ENCODE results near the gene HEXIM1. TPM values are rescaled to one million over a fixed set of nuclear protein-coding genes. Genes with fewer than 3 reads are reported as not detected.

HEXIM1 gene
- total RNA-seq, 1 experiment from 2014 or later, result 29.6 TPM

- ChIA-PET POLR2A (no interaction called here), CTCF (interaction anchor here (1.0 to 2.6 kb wide), 4 partner anchors 9 to 30 kb away, joined by 5 to 9 read pairs (median 6); partner anchors contain the start of gene ACBD4)
- no peak; the same call in 1 of the 2 replicates for ATAC-seq
- Mint-ChIP-seq H3K4me1 (no peaks in the 10 kb centered on the region), H3K27ac (no peak overlapping the region), H3K36me3 (peaks cover 57% of the 10 kb centered on the region), H3K4me3 (no peak overlapping the region), H3K9me3 (no peaks in the 10 kb centered on the region), H3K27me3 (ENCODE audit: low read depth) (no peaks in the 10 kb centered on the region)
- DNase-seq (ENCODE audit: low spot score), result no peak
- no peak for TF ChIP-seq USF1 (CRISPR knock-in tag; IDR thresholded peaks at IDR 0.05)
- no peak for TF ChIP-seq ZNF317 (CRISPR knock-in tag; IDR thresholded peaks at IDR 0.05; ENCODE audit: borderline replicate concordance, low read depth)
- TF ChIP-seq FOXJ3 (CRISPR knock-in tag; IDR thresholded peaks at IDR 0.05; ENCODE audit: borderline replicate concordance), result no peak
- TF ChIP-seq ZNF232 (CRISPR knock-in tag; IDR thresholded peaks at IDR 0.05), result no peak
Measured at GRCh38 chr17:45104907-45105624, 43.2 kb upstream of the HEXIM1 start.

GRCh38 chr17:45106096-45106495 is 42.2 kb upstream of the HEXIM1 start:
- H3K4me3 Mint-ChIP-seq, result no peak overlapping the region
- POLR2A ChIA-PET, result no interaction called here
- no peaks in the 10 kb centered on the region for H3K4me1 Mint-ChIP-seq
- H3K27me3 Mint-ChIP-seq (ENCODE audit: low read depth), result no peaks in the 10 kb centered on the region
- no peaks in the 10 kb centered on the region for H3K9me3 Mint-ChIP-seq
- TF ChIP-seq ZNF219 (CRISPR knock-in tag; IDR thresholded peaks at IDR 0.05; ENCODE audit: borderline replicate concordance) (no peak), SMAD4 (CRISPR knock-in tag; IDR thresholded peaks at IDR 0.05) (no peak), E2F5 (CRISPR knock-in tag; IDR thresholded peaks at IDR 0.05) (no peak), HMGA2 (CRISPR knock-in tag; IDR thresholded peaks at IDR 0.05) (no peak), GTF2I (CRISPR knock-in tag; conservative IDR thresholded peaks at IDR 0.05) (no peak), PRRX2 (CRISPR knock-in tag; IDR thresholded peaks at IDR 0.05) (no peak), JAZF1 (CRISPR knock-in tag; IDR thresholded peaks at IDR 0.05) (no peak), ATF6 (CRISPR knock-in tag; IDR thresholded peaks at IDR 0.05) (no peak), ELF4 (CRISPR knock-in tag; IDR thresholded peaks at IDR 0.05; ENCODE audit: low read depth) (no peak), MXD4 (CRISPR knock-in tag; IDR thresholded peaks at IDR 0.05; ENCODE audit: borderline replicate concordance) (no peak), OVOL2 (CRISPR knock-in tag; IDR thresholded peaks at IDR 0.05; ENCODE audit: borderline replicate concordance) (no peak), IRF2 (CRISPR knock-in tag; IDR thresholded peaks at IDR 0.05; ENCODE audit: borderline replicate concordance, low read depth) (no peak), MAX (CRISPR knock-in tag; IDR thresholded peaks at IDR 0.05) (no peak), RELA (CRISPR knock-in tag; IDR thresholded peaks at IDR 0.05; ENCODE audit: borderline replicate concordance) (no peak)
- CTCF ChIA-PET, result interaction anchor here (1.0 to 1.6 kb wide), 2 partner anchors 29 to 66 kb away, joined by 5 to 8 read pairs; partner anchors contain the start of gene ACBD4
- peaks cover 57% of the 10 kb centered on the region for H3K36me3 Mint-ChIP-seq
- DNase-seq (ENCODE audit: low spot score), result no peak
- ATAC-seq, result no peak
- H3K27ac Mint-ChIP-seq, result no peak overlapping the region

- H3K27me3 Mint-ChIP-seq (ENCODE audit: low read depth), result no peaks in the 10 kb centered on the region
- TF ChIP-seq PRRX2 (CRISPR knock-in tag; IDR thresholded peaks at IDR 0.05), result no peak
- TF ChIP-seq ESRRA (CRISPR knock-in tag; IDR thresholded peaks at IDR 0.05; ENCODE audit: borderline replicate concordance), result no peak
- TF ChIP-seq ZNF232 (CRISPR knock-in tag; IDR thresholded peaks at IDR 0.05), result no peak
- no peak for TF ChIP-seq SMAD4 (CRISPR knock-in tag; IDR thresholded peaks at IDR 0.05)
- no peak for TF ChIP-seq ZNF671 (CRISPR knock-in tag; IDR thresholded peaks at IDR 0.05)
- TF ChIP-seq ZNF317 (CRISPR knock-in tag; IDR thresholded peaks at IDR 0.05; ENCODE audit: borderline replicate concordance, low read depth), result no peak
- no peak for TF ChIP-seq ATF6 (CRISPR knock-in tag; IDR thresholded peaks at IDR 0.05)
- no peak for TF ChIP-seq CREB1 (CRISPR knock-in tag; IDR thresholded peaks at IDR 0.05)
- TF ChIP-seq ZNF263 (CRISPR knock-in tag; IDR thresholded peaks at IDR 0.05; ENCODE audit: low read depth), result no peak
- TF ChIP-seq OVOL2 (CRISPR knock-in tag; IDR thresholded peaks at IDR 0.05; ENCODE audit: borderline replicate concordance), result no peak
- no peak for TF ChIP-seq MXD4 (CRISPR knock-in tag; IDR thresholded peaks at IDR 0.05; ENCODE audit: borderline replicate concordance)
- TF ChIP-seq PREB (CRISPR knock-in tag; IDR thresholded peaks at IDR 0.05; ENCODE audit: borderline replicate concordance), result no peak
Measured at GRCh38 chr17:45106582-45106981, 41.7 kb upstream of the HEXIM1 start.

More at GRCh38 chr17:45106582-45106981, 41.7 kb upstream of the HEXIM1 start:
- ATAC-seq (no peak), DNase-seq (ENCODE audit: low spot score) (no peak)
- no peaks in the 10 kb centered on the region for H3K9me3 Mint-ChIP-seq
- H3K4me3 Mint-ChIP-seq, result no peak overlapping the region
- CTCF ChIA-PET, result interaction anchor here (1.0 to 1.6 kb wide), 2 partner anchors 29 to 66 kb away, joined by 5 to 8 read pairs; partner anchors contain the start of gene ACBD4
- H3K27ac Mint-ChIP-seq, result no peak overlapping the region; the same call in 1 of the 2 replicates
- POLR2A ChIA-PET, result no interaction called here
- no peaks in the 10 kb centered on the region for H3K4me1 Mint-ChIP-seq
- peaks cover 56% of the 10 kb centered on the region for H3K36me3 Mint-ChIP-seq
